ENCODE measurements around the gene TMEM123. TPM values are rescaled to one million over a fixed set of nuclear protein-coding genes. Genes with fewer than 3 reads are reported as not detected.

TMEM123 gene
- total and polyA plus RNA-seq, 2 donors (not counting 3 experiments of a cell fraction or from before 2014, with no cell fraction given) = 201 to 257 TPM

GRCh38 chr11:102468616-102469195, 16.1 kb upstream of the TMEM123 start:
- intact Hi-C loops (cut with micrococcal nuclease) = no loop called here
- POLR2A ChIA-PET = no interaction called here
- Histone ChIP-seq H3K27me3 (ENCODE audit: control insufficient read depth in 2 of 2, insufficient read depth in 2 of 2, low read length in 2 of 2) (no peaks in the 10 kb centered on the region), H3K27ac (ENCODE audit: insufficient read depth, low read depth, low read length) (peak overlapping the region; percentile 41), H3K36me3 (ENCODE audit: control insufficient read depth in 2 of 2, extremely low read depth in 1 of 2, insufficient read depth in 2 of 2, low read length in 2 of 2) (no peaks in the 10 kb centered on the region), H3K9me1 (replicated peaks; ENCODE audit: control insufficient read depth, extremely low read depth, insufficient read depth, low read length) (no peaks in the 10 kb centered on the region), H3K4me3 (replicated peaks in 1 of 3; ENCODE audit: insufficient read depth in 1 of 3, low read depth in 1 of 3, low read length in 3 of 3) (no peak overlapping the region), H3K4me1 (ENCODE audit: control insufficient read depth, extremely low read depth, insufficient read depth, low read length) (peaks cover 16% of the 10 kb centered on the region), H3K9me3 (replicated peaks; ENCODE audit: control insufficient read depth, insufficient read depth, low read length) (no peaks in the 10 kb centered on the region), H3K9ac (replicated peaks; ENCODE audit: extremely low read depth, insufficient read depth, low read length) (no peak overlapping the region), H2AFZ (ENCODE audit: low read depth, low read length) (peak overlapping the region; percentile 88), H4K20me1 (replicated peaks; ENCODE audit: control insufficient read depth, extremely low read depth, insufficient read depth, low read length) (no peaks in the 10 kb centered on the region), H3K79me2 (ENCODE audit: control insufficient read depth, insufficient read depth, low read length) (no peaks in the 10 kb centered on the region), H3K4me2 (ENCODE audit: insufficient read depth, low read length) (peak overlapping the region; percentile 50)
- dilution Hi-C loops (cut with MboI; ENCODE audit: extremely low pct_ligation_motif_present, low sequenced_read_pairs) = no loop called here
- DNase-seq (ENCODE audit: low read depth, low spot score) (no peak), FAIRE-seq (peak; percentile 4)
- TF ChIP-seq MYC (IDR thresholded peaks at IDR 0.05; ENCODE audit: low read depth, low read length) = no peak
- no peak for TF ChIP-seq GATA2 (IDR thresholded peaks at IDR 0.05; ENCODE audit: insufficient read depth, insufficient read length, low read depth, low read length)
- TF ChIP-seq, protein P1, sequence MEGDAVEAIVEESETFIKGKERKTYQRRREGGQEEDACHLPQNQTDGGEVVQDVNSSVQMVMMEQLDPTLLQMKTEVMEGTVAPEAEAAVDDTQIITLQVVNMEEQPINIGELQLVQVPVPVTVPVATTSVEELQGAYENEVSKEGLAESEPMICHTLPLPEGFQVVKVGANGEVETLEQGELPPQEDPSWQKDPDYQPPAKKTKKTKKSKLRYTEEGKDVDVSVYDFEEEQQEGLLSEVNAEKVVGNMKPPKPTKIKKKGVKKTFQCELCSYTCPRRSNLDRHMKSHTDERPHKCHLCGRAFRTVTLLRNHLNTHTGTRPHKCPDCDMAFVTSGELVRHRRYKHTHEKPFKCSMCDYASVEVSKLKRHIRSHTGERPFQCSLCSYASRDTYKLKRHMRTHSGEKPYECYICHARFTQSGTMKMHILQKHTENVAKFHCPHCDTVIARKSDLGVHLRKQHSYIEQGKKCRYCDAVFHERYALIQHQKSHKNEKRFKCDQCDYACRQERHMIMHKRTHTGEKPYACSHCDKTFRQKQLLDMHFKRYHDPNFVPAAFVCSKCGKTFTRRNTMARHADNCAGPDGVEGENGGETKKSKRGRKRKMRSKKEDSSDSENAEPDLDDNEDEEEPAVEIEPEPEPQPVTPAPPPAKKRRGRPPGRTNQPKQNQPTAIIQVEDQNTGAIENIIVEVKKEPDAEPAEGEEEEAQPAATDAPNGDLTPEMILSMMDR (IDR thresholded peaks at IDR 0.05; ENCODE audit: extremely low read depth in 1 of 2, insufficient read depth in 1 of 2, low read depth in 1 of 2, low read length in 2 of 2) = no peak
- TF ChIP-seq JUN (IDR thresholded peaks at IDR 0.05; ENCODE audit: borderline replicate concordance, insufficient read depth, insufficient read length, low read depth) = no peak
- no peak for TF ChIP-seq EZH2 (IDR thresholded peaks at IDR 0.05; ENCODE audit: borderline replicate concordance, low read depth, low read length, severe bottlenecking)
- TF ChIP-seq FOS (IDR thresholded peaks at IDR 0.05; ENCODE audit: borderline replicate concordance, insufficient read depth, low read length) = no peak
- no peak for TF ChIP-seq POLR2AphosphoS5 (IDR thresholded peaks at IDR 0.05; ENCODE audit: insufficient read depth, low read depth, low read length)
- CTCF ChIA-PET = no interaction called here
- BruUV-seq (replicated peaks) = no TSS peak
